WI38 (cell line): Measurements from ENCODE around the gene GNLY.

Source experiments
- H3K4me3 ChIP-seq: 2 replicates; pipeline ENCODE4 v1.5.1; 2011; ENCODE audit warnings: low read depth, mild to moderate bottlenecking, control low read depth, low read length
- CTCF ChIP-seq: IDR thresholded peaks from 2 replicates; pipeline ENCODE4 v1.5.1; 2012; ENCODE audit warnings: low read depth, mild to moderate bottlenecking, control low read depth, low read length

GNLY gene

GRCh38 chr2:85680707-85681371, 13.3 kb upstream of the GNLY start:
- H3K4me3 ChIP-seq = no peak overlapping the region
- TF ChIP-seq CTCF = no peak

- no peak overlapping the region for H3K4me3 ChIP-seq
- TF ChIP-seq CTCF = no peak
Observed at GRCh38 chr2:85681372-85681763, 12.8 kb upstream of the GNLY start.

GRCh38 chr2:85681776-85682175, 12.4 kb upstream of the GNLY start:
- no peak for TF ChIP-seq CTCF

GRCh38 chr2:85682378-85682777, 11.8 kb upstream of the GNLY start:
- TF ChIP-seq CTCF = no peak

More at GRCh38 chr2:85681776-85682175, 12.4 kb upstream of the GNLY start:
- H3K4me3 ChIP-seq = no peak overlapping the region

GRCh38 chr2:85684380-85684779, 9.8 kb upstream of the GNLY start:
- TF ChIP-seq CTCF = no peak
- H3K4me3 ChIP-seq = no peak overlapping the region

More at GRCh38 chr2:85682378-85682777, 11.8 kb upstream of the GNLY start:
- no peak overlapping the region for H3K4me3 ChIP-seq

- H3K4me3 ChIP-seq = no peak overlapping the region
- TF ChIP-seq CTCF = no peak
Observed at GRCh38 chr2:85684806-85685205, 9.4 kb upstream of the GNLY start.

- no peak overlapping the region for H3K4me3 ChIP-seq
- TF ChIP-seq CTCF = no peak
Observed at GRCh38 chr2:85690932-85691331, 3.2 kb upstream of the GNLY start.
